Measurements from ENCODE around the gene TLR7.

TLR7 gene

DNA sequence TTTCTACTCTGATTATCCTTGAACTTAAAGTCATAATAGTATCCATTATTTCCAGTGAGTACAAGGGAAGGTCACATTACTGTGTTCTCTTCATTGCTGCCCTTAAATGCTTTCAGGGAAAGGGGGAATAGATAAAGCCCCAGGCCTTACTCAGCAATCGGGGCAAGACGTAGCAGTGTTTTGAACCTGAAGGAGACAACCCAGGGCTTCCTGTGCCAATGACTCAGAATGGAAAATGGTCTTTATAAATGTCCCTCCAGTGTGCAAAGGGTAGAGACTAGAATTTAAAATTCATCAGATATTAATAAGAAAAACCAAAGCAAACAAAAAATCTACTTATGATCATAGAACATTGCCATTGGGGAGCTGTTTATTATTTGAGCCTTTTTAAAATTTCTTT, 63.3 kb downstream of the TLR7 start:
- DNase-seq (ENCODE audit: low read depth), result no peak

DNA sequence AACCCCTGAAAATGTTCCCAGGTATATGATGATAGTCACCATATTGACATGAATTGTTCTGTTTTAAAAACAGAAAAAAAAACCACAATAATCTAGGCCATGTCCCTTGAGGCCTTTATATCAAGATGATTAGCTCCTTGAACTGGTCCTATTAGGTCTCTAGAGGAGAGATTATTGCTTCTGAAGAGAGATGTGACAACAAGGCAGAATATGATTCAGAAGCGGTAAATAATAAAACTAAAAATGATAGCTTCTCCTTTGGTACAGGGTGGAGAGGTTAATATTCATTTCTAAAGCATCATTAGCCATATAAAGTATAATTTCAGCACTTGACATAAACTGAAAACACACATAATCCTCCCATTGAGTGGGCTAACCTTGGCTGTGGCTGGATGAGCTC, 65.4 kb downstream of the TLR7 start:
- no peak for DNase-seq (ENCODE audit: low read depth)

DNA sequence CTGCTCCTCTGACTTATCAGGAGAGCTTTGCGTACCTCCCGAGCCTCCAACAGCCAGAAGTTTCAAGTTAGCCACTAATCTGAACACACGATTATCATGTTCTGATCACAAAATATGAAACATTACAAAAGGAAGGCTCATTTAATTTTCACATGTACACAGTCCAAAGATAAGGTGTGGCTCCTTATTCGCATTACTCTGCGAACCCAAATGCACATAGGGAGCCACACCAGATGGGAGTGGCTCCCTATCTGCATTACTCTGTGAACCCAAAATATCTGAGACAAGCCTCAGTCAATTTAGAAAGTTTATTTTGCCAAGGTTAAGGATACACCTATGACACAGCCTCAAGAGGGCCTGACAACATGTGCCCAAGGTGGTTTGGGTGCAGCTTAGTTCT, 68.0 kb downstream of the TLR7 start:
- no peak for DNase-seq (ENCODE audit: low read depth)

DNA sequence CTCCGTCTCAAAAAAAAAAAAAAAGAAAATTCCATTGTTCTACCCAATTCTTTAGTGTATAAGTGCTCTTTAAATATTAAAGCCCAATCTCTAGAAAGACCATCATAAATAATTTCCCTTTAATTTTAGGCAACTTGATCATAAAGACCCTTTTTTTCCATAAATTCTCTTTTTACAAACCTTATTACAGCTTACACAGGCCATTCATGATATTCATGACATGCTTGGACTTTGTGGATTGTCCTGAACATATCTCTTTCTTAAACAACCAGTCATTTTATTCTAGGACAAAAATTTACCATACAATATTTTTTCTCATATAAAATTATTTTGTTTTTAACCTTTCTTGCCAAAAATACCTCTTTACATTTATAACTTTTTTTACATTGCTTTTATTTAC, 70.1 kb downstream of the TLR7 start:
- no peak for DNase-seq (ENCODE audit: low read depth)

Measured in CMK (cell line).